K562 (cell line): ENCODE measurements around the gene N4BP3. TPM values are rescaled to one million over a fixed set of nuclear protein-coding genes. Genes with fewer than 3 reads are reported as not detected.

ENCODE experiments used
- ATAC-seq: fragments of 200-7000 bp; cut with Tn5 transposase; 3 replicates; pipeline ENCODE4 v1.9.1; 2020; ENCODE audit warnings: moderate library complexity
- BruUV-seq: library from RNA; stranded (reverse); fragments of 400-500 nt; replicated peaks from 2 replicates; lab custom pipeline; 2021; lab: Mats Ljungman, UMichigan
- CTCF ChIA-PET: fragments of 300-600 bp; formaldehyde crosslinking; extraction: SDS; loops from one replicate; lab custom pipeline; 2021; ENCODE audit warnings: low intra/inter-chr PET ratio; lab: Yijun Ruan, JAX
- POLR2A ChIA-PET: fragments of 300-600, 350-650 bp; sonication (Branson Sonifier 250); formaldehyde crosslinking; extraction: SDS; loops from one replicate; lab custom pipeline; 2021; ENCODE audit warnings: antibody characterized with exemption, inconsistent platforms; lab: Yijun Ruan, JAX
- DNase-seq, 4 experiments: peaks; one replicate each; pipeline versions ENCODE4 v3.0.0 to v3.0.0-alpha.2; 2011 to 2018; ENCODE audit warnings: low spot score in 3 of 4, mixed read lengths in 3 of 4; ENCODE audit errors: extremely low read depth in 1 of 4
- FAIRE-seq: peaks from 2 replicates; lab custom pipeline; 2011; peaks lifted over from hg19 to GRCh38; lab: Jason Lieb, UNC
- H2AFZ ChIP-seq: 2 replicates; pipeline ENCODE4 v1.6.0; 2011; ENCODE audit warnings: low read depth, low read length, control low read depth, inconsistent platforms
- H3K27ac ChIP-seq: fragments of 200-600 bp; 3 replicates; pipeline ENCODE4 v1.8.0; 2011; ENCODE audit warnings: low read depth, mild to moderate bottlenecking, control low read depth, inconsistent platforms, low read length, moderate library complexity, mixed read lengths; ENCODE audit errors: extremely low read depth
- H3K27me3 ChIP-seq, 2 experiments: fragments of 300-600 bp in 1 of 2; 2 replicates in 1 of 2; 3 replicates in 1 of 2; pipeline versions ENCODE4 v1.6.0 to v1.8.0; 2011; ENCODE audit warnings: inconsistent platforms in 2 of 2, low read length in 2 of 2, mild to moderate bottlenecking in 1 of 2, mixed read lengths in 1 of 2, moderate library complexity in 1 of 2; ENCODE audit not compliant: control insufficient read depth in 2 of 2, insufficient read depth in 2 of 2
- H3K36me3 ChIP-seq: fragments of 300-600 bp; 3 replicates; pipeline ENCODE4 v1.8.0; 2011; ENCODE audit warnings: mild to moderate bottlenecking, low read length, inconsistent platforms; ENCODE audit not compliant: control insufficient read depth, insufficient read depth
- H3K4me1 ChIP-seq, 2 experiments: fragments of 200-600 bp in 1 of 2; replicated peaks in 1 of 2; 2 replicates in 1 of 2; 3 replicates in 1 of 2; pipeline versions ENCODE4 v1.5.1 to v1.8.0; 2011; ENCODE audit warnings: inconsistent platforms in 2 of 2, low read length in 2 of 2, mild to moderate bottlenecking in 1 of 2, mixed read lengths in 1 of 2, moderate library complexity in 1 of 2; ENCODE audit not compliant: control insufficient read depth in 2 of 2, insufficient read depth in 2 of 2
- H3K4me2 ChIP-seq: 2 replicates; pipeline ENCODE4 v1.6.1; 2011; ENCODE audit warnings: low read length, control low read depth, inconsistent platforms, mixed read lengths; ENCODE audit not compliant: insufficient read depth
- H3K4me3 ChIP-seq: fragments of 200-600 bp; sonication (generic), shearing (Covaris generic); 2 replicates; pipeline ENCODE4 v1.5.1; 2016; ENCODE audit warnings: control low read depth, inconsistent platforms
- H3K79me2 ChIP-seq: fragments of 200-600 bp; 3 replicates; pipeline ENCODE4 v1.8.0; 2011; ENCODE audit warnings: low read length, inconsistent platforms; ENCODE audit not compliant: control insufficient read depth, insufficient read depth
- H3K9ac ChIP-seq, 2 experiments: 2 replicates each; pipeline versions ENCODE4 v1.6.0 to v1.6.1; 2011; ENCODE audit warnings: low read depth in 2 of 2, low read length in 2 of 2, control low read depth in 1 of 2, inconsistent platforms in 1 of 2, mild to moderate bottlenecking in 1 of 2, mixed read lengths in 1 of 2; ENCODE audit not compliant: insufficient read depth in 1 of 2
- H3K9me1 ChIP-seq: one replicate; pipeline ENCODE4 v1.6.0; 2011; ENCODE audit warnings: inconsistent platforms, mild to moderate bottlenecking, low read length, moderate library complexity; ENCODE audit not compliant: control insufficient read depth, insufficient read depth
- H3K9me3 ChIP-seq: replicated peaks from 2 replicates; pipeline ENCODE4 v1.5.1; 2011; ENCODE audit warnings: low read depth, low read length, inconsistent platforms; ENCODE audit not compliant: control insufficient read depth, insufficient read depth
- H4K20me1 ChIP-seq: replicated peaks from 2 replicates; pipeline ENCODE4 v1.6.1; 2011; ENCODE audit warnings: low read length, inconsistent platforms, mixed read lengths; ENCODE audit not compliant: control insufficient read depth, insufficient read depth
- CCNT2 ChIP-seq: IDR thresholded peaks from 2 replicates; pipeline ENCODE4 v1.6.1; 2011; ENCODE audit warnings: borderline replicate concordance, low read depth, mild to moderate bottlenecking, moderate library complexity, mixed read lengths, low read length; ENCODE audit not compliant: insufficient read length; ENCODE audit errors: extremely low read depth
- COPS2 ChIP-seq: fragments of 450-650 bp; conservative IDR thresholded peaks from 2 replicates; pipeline ENCODE4 v1.6.1; 2016; ENCODE audit warnings: mild to moderate bottlenecking, moderate library complexity
- CSDE1 ChIP-seq, 2 experiments: fragments of 450-650 bp; IDR thresholded peaks; 2 replicates each; pipeline ENCODE4 v1.6.1; 2016; ENCODE audit warnings: mild to moderate bottlenecking in 1 of 2
- ILF3 ChIP-seq: fragments of 450-650 bp; IDR thresholded peaks from 2 replicates; pipeline ENCODE4 v1.6.1; 2018; ENCODE audit warnings: antibody characterized with exemption, mild to moderate bottlenecking, moderate library complexity, borderline replicate concordance
- LCOR ChIP-seq: sonication (generic); formaldehyde crosslinking; IDR thresholded peaks from 2 replicates; pipeline ENCODE4 v1.8.0; 2022; ENCODE audit warnings: mild to moderate bottlenecking, missing genetic modification reagents
- MCM2 ChIP-seq: fragments of 450-650 bp; IDR thresholded peaks from 2 replicates; pipeline ENCODE4 v1.6.1; 2017; ENCODE audit warnings: low read depth, mild to moderate bottlenecking
- NEUROD1 ChIP-seq: fragments of 150-350 bp; IDR thresholded peaks from 2 replicates; pipeline ENCODE4 v1.6.1; 2014; ENCODE audit warnings: borderline replicate concordance, low read length, low read depth; ENCODE audit not compliant: partially characterized antibody
- NFE2L1 ChIP-seq: fragments of 450-650 bp; IDR thresholded peaks from 2 replicates; pipeline ENCODE4 v1.6.1; 2016; ENCODE audit warnings: missing genetic modification characterization, low read depth, mild to moderate bottlenecking, missing compliant biosample characterization, moderate library complexity, borderline replicate concordance
- NFYB ChIP-seq: IDR thresholded peaks from 2 replicates; pipeline ENCODE4 v1.6.1; 2011; ENCODE audit warnings: mild to moderate bottlenecking, moderate library complexity; ENCODE audit not compliant: insufficient read length; ENCODE audit errors: extremely low read depth
- SNIP1 ChIP-seq: fragments of 450-650 bp; IDR thresholded peaks from 2 replicates; pipeline ENCODE4 v1.7.1; 2017; ENCODE audit warnings: low read depth, mild to moderate bottlenecking
- SUPT5H ChIP-seq: fragments of 450-650 bp; IDR thresholded peaks from 2 replicates; pipeline ENCODE4 v1.6.1; 2016
- TBL1XR1 ChIP-seq, 2 experiments: IDR thresholded peaks; 2 replicates each; pipeline ENCODE4 v1.6.1; 2012; ENCODE audit warnings: improper control_type of control experiment in 2 of 2, low read length in 2 of 2, mild to moderate bottlenecking in 1 of 2
- WGBS: fragments of 100-300 bp; shearing (Covaris generic); methylation state at CpG from one replicate; pipeline ENCODE4 v1.1.6; 2016; ENCODE audit warnings: low coverage, mixed read lengths; ENCODE audit not compliant: insufficient coverage; ENCODE audit errors: missing lambda C conversion rate; 5-methylcytosine and 5-hydroxymethylcytosine counted together
- in situ Hi-C: fragments of 300-500 bp; cut with MboI; formaldehyde crosslinking; loops from 4 replicates; pipeline ENCODE4 v1.15.0; 2018; ENCODE audit warnings: inconsistent platforms, mixed read lengths
- intact Hi-C: fragments of 100-400 bp; cut with micrococcal nuclease; formaldehyde crosslinking; loops from 2 replicates; pipeline ENCODE4 v1.14.2; 2022
- polyA plus RNA-seq, 8 experiments: library from polyadenylated mRNA; depleted of rRNA in 4 of 8; stranded (reverse) in 5 of 8; unstranded in 3 of 8; fragments of >200 nt; fragmentation: Nextera tagmentation in 2 of 8; fragmentation: Illumina TruSeq in 1 of 8; extraction: Ambion mirVana in 2 of 8; extraction: Trizol in 1 of 8; gene quantifications; 2 replicates each; pipeline versions ENCODE4 v1.2.1 to v1.2.3, GENCODE V29; 2011 to 2014; ENCODE audit warnings: inconsistent platforms in 1 of 8, missing spikeins in 1 of 8
- total RNA-seq, 7 experiments: library from RNA; depleted of rRNA in 6 of 7; stranded (reverse); fragments of >200 nt in 6 of 7; fragmentation: Illumina TruSeq in 2 of 7; extraction: Trizol in 2 of 7; gene quantifications; 2 replicates each; pipeline versions ENCODE4 v1.2.1 to v1.2.3, GENCODE V29; 2011 to 2021; ENCODE audit warnings: low replicate concordance in 1 of 7
- TF ChIP-seq, protein P1 (sequence below): fragments of 450-650 bp; IDR thresholded peaks from 2 replicates; pipeline ENCODE4 v1.6.1; 2017; ENCODE audit warnings: mild to moderate bottlenecking, moderate library complexity
- TF ChIP-seq, protein P2 (sequence below), 2 experiments: fragments of 450-650 bp; conservative IDR thresholded peaks; 2 replicates each; pipeline ENCODE4 v1.6.1; 2017; ENCODE audit warnings: mild to moderate bottlenecking in 2 of 2, moderate library complexity in 2 of 2

The N4BP3 gene
- total and polyA plus RNA-seq, 9 of the 15 experiments (the other 6 are each of a cell fraction or from before 2014, with no cell fraction given): 0.06 to 7.0 (median 2.4) TPM

DNA sequence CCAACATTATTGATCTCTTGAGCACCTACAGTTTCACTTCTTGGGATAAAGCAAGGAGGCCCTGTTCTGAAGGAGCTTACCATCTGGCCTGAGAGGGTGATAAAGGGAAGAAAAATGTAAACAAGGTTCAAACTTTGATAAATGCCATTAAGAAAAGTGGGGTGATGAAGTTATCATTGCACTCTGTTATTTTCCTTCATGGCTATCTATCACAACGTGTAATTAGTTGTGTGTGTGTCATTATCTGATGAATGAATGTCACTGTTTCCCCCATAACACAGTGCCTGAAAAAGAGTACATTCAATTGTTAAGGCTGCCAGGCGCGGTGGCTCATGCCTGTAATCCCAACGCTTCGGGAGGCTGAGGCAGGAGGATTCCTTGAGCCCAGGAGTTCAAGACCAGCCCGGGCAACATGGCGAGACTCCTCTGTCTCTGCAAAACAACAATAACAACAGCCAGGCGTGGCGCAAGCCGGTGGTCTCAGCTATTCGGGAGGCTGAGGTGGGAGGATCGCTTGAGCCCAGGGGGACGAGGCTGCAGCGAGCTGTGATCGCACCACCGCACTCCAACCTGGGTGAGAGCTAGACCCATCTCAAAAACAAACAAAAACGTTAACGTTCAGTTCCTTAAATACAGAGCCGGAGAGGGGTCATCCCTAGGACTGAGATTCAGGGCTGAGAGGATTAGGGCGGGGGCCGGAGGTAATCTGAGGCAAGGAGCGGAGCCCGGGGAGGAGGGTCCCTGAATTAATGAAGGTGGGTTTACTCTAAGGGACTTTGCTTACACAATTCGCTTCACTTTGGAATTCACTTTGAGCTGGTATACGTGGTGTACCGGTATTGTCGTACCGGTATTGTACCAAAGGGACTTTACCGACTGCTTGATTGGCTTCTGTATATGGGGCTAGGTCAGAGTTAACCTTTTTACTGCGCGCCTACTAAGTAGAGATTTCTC is 39.4 kb downstream of the N4BP3 start (continued):
- TF ChIP-seq ILF3: 0 out of 2 replicates have a peak, but pooled peaks have one; percentile 62
- no peak for TF ChIP-seq MCM2
- 0 out of 2 replicates have a peak, but pooled peaks have one; percentile 39 for TF ChIP-seq LCOR (CRISPR knock-in tag)
- TF ChIP-seq, all 486 proteins: peak for 4

DNA sequence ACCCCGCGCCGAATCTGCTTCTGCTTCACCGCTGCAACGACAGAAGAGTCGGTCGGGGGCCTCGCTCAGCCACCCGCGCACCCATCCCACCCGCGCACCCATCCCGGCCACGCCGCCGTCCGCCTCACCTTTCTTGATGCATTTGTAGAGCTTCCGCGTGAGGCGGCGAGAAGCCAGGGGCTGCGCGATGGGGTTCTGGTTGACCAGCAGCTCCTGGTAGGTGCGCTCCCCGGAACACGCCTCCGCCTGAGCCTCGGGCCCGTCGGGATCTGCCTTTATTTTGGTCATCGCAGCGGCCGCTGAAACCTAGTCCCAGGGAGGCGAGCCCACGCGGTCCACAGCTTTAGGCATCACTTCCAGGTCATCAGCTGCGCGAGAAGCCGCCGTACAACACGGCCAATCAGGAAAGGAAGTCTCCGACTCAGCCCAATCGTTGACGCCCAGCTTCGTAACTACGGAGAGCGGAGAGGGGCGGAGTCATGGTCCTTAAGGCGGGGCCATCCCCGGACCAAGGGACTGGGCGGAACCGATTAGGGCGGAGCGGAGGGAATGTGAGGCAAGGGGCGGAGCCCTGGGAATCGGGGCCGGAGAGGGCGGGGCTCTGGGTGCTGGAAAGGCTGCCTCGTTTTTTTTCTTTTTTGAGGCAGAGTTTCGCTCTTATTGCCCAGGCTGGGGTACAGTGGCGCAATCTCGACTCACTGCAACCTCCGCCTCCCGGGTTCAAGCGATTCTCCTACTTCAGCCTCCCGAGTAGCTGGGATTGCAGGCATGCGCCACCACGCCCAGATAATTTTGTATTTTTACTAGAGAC is 40.4 kb downstream of the N4BP3 start, which contains the start of gene NHP2:
Gene NHP2, minus strand, starts transcription at position 356 of the 811 bp plus-strand sequence. Its CDS starts 68 bp downstream, at position 288.
- in situ Hi-C loops (loop anchor here (5.0 kb wide), 1 partner anchor 76 kb away; no protein-coding TSS in a partner anchor), intact Hi-C loops (loop anchor here (5.0 kb wide), 1 partner anchor 41 kb away; the partner anchor contains the start of gene N4BP3)
- Histone ChIP-seq H3K36me3 (peaks cover 40% of the 10 kb centered on the region), H3K9me3 (no peaks in the 10 kb centered on the region), H3K27ac (peak within 1 kb of the TSS; percentile 46), H3K4me3 (peak within 1 kb of the TSS; percentile 62), H3K27me3 (no peaks in the 10 kb centered on the region), H3K4me1 (peaks cover 9 to 26% of the 10 kb centered on the region in 2 experiments; a peak in 4 of 5 replicates), H4K20me1 (peaks cover 14% of the 10 kb centered on the region; the same call in 1 of the 2 replicates), H3K9me1 (no peaks in the 10 kb centered on the region), H3K9ac (peak within 1 kb of the TSS; percentile 70 to 94), H3K79me2 (peaks cover 24% of the 10 kb centered on the region), H3K4me2 (peak within 1 kb of the TSS; percentile 77), H2AFZ (peak within 1 kb of the TSS; percentile 84)
- ChIA-PET POLR2A (interaction anchor here (0.6 to 3.0 kb wide), 13 partner anchors 8 to 405 kb away, joined by 3 to 16 read pairs (median 4); no protein-coding TSS in a partner anchor), CTCF (no interaction called here)
- peak; percentile 98 for ATAC-seq
- no TSS peak for BruUV-seq
- 2% methylated on average over 57 of the region's 68 CpGs for WGBS
- peak; percentile 99 for FAIRE-seq
- peak; percentile 97 to 98 (median 98) for DNase-seq
- TF ChIP-seq NFYB: peak; percentile 62
- TF ChIP-seq, protein P1, sequence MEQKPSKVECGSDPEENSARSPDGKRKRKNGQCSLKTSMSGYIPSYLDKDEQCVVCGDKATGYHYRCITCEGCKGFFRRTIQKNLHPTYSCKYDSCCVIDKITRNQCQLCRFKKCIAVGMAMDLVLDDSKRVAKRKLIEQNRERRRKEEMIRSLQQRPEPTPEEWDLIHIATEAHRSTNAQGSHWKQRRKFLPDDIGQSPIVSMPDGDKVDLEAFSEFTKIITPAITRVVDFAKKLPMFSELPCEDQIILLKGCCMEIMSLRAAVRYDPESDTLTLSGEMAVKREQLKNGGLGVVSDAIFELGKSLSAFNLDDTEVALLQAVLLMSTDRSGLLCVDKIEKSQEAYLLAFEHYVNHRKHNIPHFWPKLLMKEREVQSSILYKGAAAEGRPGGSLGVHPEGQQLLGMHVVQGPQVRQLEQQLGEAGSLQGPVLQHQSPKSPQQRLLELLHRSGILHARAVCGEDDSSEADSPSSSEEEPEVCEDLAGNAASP: no peak
- TF ChIP-seq CSDE1 (IDR thresholded peaks at IDR 0.05): peak in 1 of 2 experiments; percentile 18; a peak in 1 of 4 replicates
- TF ChIP-seq NFE2L1 (tag): no peak
- peak; percentile 80 for TF ChIP-seq SUPT5H
- no peak for TF ChIP-seq COPS2
- TF ChIP-seq NEUROD1: peak; percentile 69
- TF ChIP-seq, protein P2, sequence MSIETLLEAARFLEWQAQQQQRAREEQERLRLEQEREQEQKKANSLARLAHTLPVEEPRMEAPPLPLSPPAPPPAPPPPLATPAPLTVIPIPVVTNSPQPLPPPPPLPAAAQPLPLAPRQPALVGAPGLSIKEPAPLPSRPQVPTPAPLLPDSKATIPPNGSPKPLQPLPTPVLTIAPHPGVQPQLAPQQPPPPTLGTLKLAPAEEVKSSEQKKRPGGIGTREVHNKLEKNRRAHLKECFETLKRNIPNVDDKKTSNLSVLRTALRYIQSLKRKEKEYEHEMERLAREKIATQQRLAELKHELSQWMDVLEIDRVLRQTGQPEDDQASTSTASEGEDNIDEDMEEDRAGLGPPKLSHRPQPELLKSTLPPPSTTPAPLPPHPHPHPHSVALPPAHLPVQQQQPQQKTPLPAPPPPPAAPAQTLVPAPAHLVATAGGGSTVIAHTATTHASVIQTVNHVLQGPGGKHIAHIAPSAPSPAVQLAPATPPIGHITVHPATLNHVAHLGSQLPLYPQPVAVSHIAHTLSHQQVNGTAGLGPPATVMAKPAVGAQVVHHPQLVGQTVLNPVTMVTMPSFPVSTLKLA (conservative IDR thresholded peaks at IDR 0.05): peak; percentile 91 to 97
- TF ChIP-seq TBL1XR1 (IDR thresholded peaks at IDR 0.05; ENCODE audit: low read length in 2 of 2): peak in 1 of 2 experiments; percentile 77; a peak in 2 of 4 replicates
- TF ChIP-seq CCNT2: peak; percentile 5
- peak; percentile 56; the same call in 1 of the 2 replicates for TF ChIP-seq SNIP1
